Measurements from ENCODE around the gene OR51B4.

OR51B4 gene

GRCh38 chr11:5293028-5293427 is 8.7 kb downstream of the OR51B4 start:
- Histone ChIP-seq H3K4me2 (ENCODE audit: low read length) (no peak overlapping the region), H3K79me2 (ENCODE audit: insufficient read depth, low read length) (no peaks in the 10 kb centered on the region), H4K20me1 (ENCODE audit: insufficient read depth, low read length) (no peaks in the 10 kb centered on the region), H3K27ac (ENCODE audit: low read depth, low read length, poor library complexity, severe bottlenecking) (no peak overlapping the region), H3K36me3 (ENCODE audit: insufficient read depth, low read length) (no peaks in the 10 kb centered on the region), H3F3A (ENCODE audit: insufficient read depth, low read length) (no peaks in the 10 kb centered on the region), H3K9me3 (ENCODE audit: low read length) (no peaks in the 10 kb centered on the region), H3K4me3 (ENCODE audit: low read depth, low read length, poor library complexity, severe bottlenecking) (no peak overlapping the region), H3K27me3 (ENCODE audit: insufficient read depth, low read length) (no peaks in the 10 kb centered on the region), H3K9ac (ENCODE audit: low read length) (no peak overlapping the region), H3K4me1 (ENCODE audit: insufficient read depth, low read length, severe bottlenecking) (no peaks in the 10 kb centered on the region), H2AFZ (ENCODE audit: low read length) (no peak overlapping the region), H3K9me2 (ENCODE audit: low read depth, low read length) (no peaks in the 10 kb centered on the region)
- TF ChIP-seq, protein P1, sequence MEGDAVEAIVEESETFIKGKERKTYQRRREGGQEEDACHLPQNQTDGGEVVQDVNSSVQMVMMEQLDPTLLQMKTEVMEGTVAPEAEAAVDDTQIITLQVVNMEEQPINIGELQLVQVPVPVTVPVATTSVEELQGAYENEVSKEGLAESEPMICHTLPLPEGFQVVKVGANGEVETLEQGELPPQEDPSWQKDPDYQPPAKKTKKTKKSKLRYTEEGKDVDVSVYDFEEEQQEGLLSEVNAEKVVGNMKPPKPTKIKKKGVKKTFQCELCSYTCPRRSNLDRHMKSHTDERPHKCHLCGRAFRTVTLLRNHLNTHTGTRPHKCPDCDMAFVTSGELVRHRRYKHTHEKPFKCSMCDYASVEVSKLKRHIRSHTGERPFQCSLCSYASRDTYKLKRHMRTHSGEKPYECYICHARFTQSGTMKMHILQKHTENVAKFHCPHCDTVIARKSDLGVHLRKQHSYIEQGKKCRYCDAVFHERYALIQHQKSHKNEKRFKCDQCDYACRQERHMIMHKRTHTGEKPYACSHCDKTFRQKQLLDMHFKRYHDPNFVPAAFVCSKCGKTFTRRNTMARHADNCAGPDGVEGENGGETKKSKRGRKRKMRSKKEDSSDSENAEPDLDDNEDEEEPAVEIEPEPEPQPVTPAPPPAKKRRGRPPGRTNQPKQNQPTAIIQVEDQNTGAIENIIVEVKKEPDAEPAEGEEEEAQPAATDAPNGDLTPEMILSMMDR (IDR thresholded peaks at IDR 0.05; ENCODE audit: low read length): no peak
- TF ChIP-seq EZH2 (IDR thresholded peaks at IDR 0.05; ENCODE audit: borderline replicate concordance, low read length): no peak

DNA sequence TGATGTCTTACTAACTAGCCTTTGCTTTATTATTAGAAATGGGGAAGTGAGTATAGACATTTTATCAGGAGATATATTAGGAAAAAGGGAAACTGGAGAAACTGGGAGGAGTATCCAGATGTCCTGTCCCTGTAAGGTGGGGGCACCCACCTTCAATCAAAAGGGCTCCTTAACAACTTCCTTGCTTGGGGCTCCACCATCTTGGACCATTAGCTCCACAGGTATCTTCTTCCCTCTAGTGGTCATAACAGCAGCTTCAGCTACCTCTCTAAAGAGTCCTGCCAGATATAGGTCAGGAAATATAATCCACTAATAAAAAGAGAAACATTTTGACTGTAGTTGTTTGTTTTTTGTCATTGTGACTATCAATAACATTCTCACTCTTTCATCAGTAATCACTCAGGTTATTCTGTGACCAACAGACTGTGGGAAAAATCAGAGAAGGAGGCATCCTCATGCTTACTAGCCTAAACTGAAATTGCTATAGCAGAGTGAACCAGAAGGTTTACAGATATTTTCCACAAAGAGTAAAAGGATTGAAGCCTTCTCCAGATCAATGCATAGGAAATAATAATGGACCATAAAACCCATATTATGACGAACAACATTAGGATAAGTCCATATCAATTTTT is 10.4 kb downstream of the OR51B4 start:
- no peaks in the 10 kb centered on the region for H3K79me2 ChIP-seq (ENCODE audit: insufficient read depth, low read length)
- H3K4me3 ChIP-seq (ENCODE audit: low read depth, low read length, poor library complexity, severe bottlenecking): no peak overlapping the region
- H4K20me1 ChIP-seq (ENCODE audit: insufficient read depth, low read length): no peaks in the 10 kb centered on the region
- no peak overlapping the region for H3K4me2 ChIP-seq (ENCODE audit: low read length)
- TF ChIP-seq EZH2 (IDR thresholded peaks at IDR 0.05; ENCODE audit: borderline replicate concordance, low read length): no peak
- TF ChIP-seq, protein P1 (IDR thresholded peaks at IDR 0.05; ENCODE audit: low read length): peak; percentile 57
- no peak overlapping the region for H3K9ac ChIP-seq (ENCODE audit: low read length)
- H2AFZ ChIP-seq (ENCODE audit: low read length): no peak overlapping the region
- no peaks in the 10 kb centered on the region for H3K36me3 ChIP-seq (ENCODE audit: insufficient read depth, low read length)
- H3K9me2 ChIP-seq (ENCODE audit: low read depth, low read length): no peaks in the 10 kb centered on the region
- H3K9me3 ChIP-seq (ENCODE audit: low read length): no peaks in the 10 kb centered on the region
- no peaks in the 10 kb centered on the region for H3F3A ChIP-seq (ENCODE audit: insufficient read depth, low read length)
- H3K4me1 ChIP-seq (ENCODE audit: insufficient read depth, low read length, severe bottlenecking): no peaks in the 10 kb centered on the region
- no peak overlapping the region for H3K27ac ChIP-seq (ENCODE audit: low read depth, low read length, poor library complexity, severe bottlenecking)
- H3K27me3 ChIP-seq (ENCODE audit: insufficient read depth, low read length): no peaks in the 10 kb centered on the region

- Histone ChIP-seq H3K36me3 (ENCODE audit: insufficient read depth, low read length) (no peaks in the 10 kb centered on the region), H3K79me2 (ENCODE audit: insufficient read depth, low read length) (no peaks in the 10 kb centered on the region), H3K4me2 (ENCODE audit: low read length) (no peak overlapping the region), H3K9ac (ENCODE audit: low read length) (no peak overlapping the region), H3F3A (ENCODE audit: insufficient read depth, low read length) (no peaks in the 10 kb centered on the region), H3K9me3 (ENCODE audit: low read length) (no peaks in the 10 kb centered on the region), H3K4me1 (ENCODE audit: insufficient read depth, low read length, severe bottlenecking) (no peaks in the 10 kb centered on the region), H3K27ac (ENCODE audit: low read depth, low read length, poor library complexity, severe bottlenecking) (no peak overlapping the region), H4K20me1 (ENCODE audit: insufficient read depth, low read length) (no peaks in the 10 kb centered on the region), H3K4me3 (ENCODE audit: low read depth, low read length, poor library complexity, severe bottlenecking) (no peak overlapping the region), H2AFZ (ENCODE audit: low read length) (no peak overlapping the region), H3K27me3 (ENCODE audit: insufficient read depth, low read length) (no peaks in the 10 kb centered on the region), H3K9me2 (ENCODE audit: low read depth, low read length) (no peaks in the 10 kb centered on the region)
- TF ChIP-seq EZH2 (IDR thresholded peaks at IDR 0.05; ENCODE audit: borderline replicate concordance, low read length): no peak
- TF ChIP-seq, protein P1 (IDR thresholded peaks at IDR 0.05; ENCODE audit: low read length): no peak
Measured at GRCh38 chr11:5290106-5290505, 11.6 kb downstream of the OR51B4 start.

Measured in OCI-LY1 (cell line).